Activated effector memory CD4-positive, alpha-beta T cell treated with Interleukin-2 at 50 U/mL for 16 hours (primary cell): ENCODE results near the gene TRMT2A.

ENCODE experiments used
- DNase-seq: peaks from one replicate; pipeline ENCODE4 v3.0.0-alpha.2; 2020

Gene TRMT2A

DNA sequence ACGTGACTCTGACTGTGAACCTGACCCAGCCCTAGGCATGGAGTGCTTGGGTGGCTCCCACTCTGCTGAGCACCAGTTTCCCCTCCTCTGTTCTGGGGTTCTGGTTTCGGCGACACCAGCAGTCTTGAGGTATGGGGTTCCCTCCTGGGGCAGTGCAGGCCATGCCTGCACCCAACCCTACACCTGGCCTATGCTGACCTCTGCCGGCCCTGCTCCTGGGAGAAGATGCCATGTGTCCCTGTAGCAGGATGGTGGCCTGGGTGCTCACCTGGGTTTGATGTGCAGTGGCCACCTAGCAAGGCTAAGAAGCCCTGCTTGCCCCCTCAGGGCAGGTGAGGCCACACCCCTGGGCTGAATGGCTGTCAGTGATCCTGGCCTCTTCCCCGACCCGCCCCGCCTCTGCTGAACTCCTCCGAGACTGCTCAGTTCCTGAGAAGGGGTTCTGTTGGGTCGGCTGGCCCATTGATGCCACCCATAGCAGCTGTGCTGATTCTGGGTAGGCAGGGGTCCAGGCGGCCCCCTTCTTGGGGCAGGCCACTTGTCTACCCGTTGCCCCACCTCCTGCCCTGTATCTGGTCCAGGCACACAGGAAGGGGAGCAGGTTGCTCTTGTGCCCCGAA lies 17.0 kb upstream of the TRMT2A start:
- DNase-seq: no peak

DNA sequence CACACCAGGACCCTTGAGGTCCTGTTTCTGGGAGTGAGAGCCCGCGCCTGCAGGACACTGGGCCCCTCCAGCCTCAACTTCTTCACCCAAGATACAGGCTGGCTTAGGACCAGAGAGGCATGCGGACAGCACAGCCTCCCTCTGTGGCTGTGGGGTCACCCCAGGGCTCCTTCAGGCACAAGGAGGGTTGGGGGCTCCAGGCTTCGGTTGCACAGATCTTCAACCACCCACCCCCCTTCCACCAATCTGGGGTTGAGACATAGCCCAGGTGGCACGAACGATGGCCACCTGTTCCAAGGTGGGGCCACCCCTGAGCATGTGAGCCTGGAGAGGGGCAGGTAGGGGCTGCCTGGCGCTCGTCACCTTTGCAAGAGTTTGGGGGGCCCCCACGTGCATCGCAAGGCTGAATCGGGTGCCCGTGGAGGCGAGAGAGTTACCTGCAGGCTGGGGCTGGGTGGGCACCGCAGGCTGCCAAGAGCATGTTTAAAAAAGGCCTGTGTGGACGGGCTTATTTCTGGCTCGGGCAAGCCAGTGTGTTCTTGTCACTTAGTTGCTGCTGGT lies 15.7 kb upstream of the TRMT2A start:
- DNase-seq: no peak

DNA sequence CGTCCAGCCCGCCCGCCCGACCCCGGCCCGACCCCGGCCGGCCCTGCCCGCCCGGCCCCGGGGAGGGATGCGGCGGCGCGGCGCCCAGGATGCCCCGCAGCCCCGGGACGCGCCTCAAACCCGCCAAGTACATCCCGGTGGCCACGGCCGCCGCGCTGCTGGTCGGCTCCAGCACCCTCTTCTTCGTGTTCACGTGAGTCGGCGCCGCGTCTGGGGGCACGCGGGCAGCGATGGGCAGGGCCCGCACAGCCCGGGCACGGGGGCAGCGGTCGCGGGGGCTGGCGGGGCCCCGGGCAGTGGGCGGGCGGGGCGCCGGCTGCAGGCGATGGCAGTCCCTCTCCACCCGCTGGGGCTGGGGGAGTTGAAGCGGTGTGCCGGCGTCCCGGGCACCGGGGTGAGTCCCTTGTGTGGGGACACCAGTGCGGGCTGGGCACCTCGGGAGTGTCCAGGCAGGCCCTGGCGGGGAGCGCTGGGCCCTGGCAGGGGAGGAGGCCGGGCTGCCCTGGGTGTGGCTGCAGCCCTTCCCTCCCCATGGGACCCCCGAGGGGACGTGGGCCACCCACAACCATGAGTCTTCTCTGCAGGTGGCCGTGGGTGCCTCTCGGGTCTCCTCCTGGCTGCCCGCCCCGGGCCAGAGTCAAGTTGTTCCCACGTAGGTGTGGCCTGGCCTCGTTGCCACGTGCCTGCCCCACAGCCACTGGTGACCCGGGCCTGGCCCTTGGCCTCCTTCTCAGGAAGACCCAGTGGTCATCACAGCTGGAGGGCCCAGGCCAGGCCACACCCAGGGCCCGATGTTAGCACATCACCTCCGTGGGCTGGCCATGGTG lies 15.0 kb upstream of the TRMT2A start:
- peak; percentile 14 for DNase-seq

DNA sequence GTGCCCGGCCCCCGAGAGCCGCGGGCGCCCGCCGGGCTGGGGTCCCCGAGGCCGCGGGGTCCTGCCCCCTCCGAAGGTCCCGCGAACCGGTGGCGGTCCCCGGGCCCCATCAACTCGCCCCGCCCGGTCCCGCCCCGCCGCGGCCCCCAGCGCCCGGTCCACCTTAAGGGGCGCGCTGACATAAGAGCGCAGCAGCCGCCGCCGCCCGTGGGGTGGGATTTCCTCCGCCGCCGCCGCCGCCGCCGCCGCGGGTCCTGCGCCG lies 14.5 kb upstream of the TRMT2A start, which contains the start of gene ZDHHC8:
TSS of gene ZDHHC8 (plus strand) at position 208 of the 262 bp plus-strand sequence. CDS start 144 bp downstream, outside the sequence.
- peak; percentile 22 for DNase-seq

DNA sequence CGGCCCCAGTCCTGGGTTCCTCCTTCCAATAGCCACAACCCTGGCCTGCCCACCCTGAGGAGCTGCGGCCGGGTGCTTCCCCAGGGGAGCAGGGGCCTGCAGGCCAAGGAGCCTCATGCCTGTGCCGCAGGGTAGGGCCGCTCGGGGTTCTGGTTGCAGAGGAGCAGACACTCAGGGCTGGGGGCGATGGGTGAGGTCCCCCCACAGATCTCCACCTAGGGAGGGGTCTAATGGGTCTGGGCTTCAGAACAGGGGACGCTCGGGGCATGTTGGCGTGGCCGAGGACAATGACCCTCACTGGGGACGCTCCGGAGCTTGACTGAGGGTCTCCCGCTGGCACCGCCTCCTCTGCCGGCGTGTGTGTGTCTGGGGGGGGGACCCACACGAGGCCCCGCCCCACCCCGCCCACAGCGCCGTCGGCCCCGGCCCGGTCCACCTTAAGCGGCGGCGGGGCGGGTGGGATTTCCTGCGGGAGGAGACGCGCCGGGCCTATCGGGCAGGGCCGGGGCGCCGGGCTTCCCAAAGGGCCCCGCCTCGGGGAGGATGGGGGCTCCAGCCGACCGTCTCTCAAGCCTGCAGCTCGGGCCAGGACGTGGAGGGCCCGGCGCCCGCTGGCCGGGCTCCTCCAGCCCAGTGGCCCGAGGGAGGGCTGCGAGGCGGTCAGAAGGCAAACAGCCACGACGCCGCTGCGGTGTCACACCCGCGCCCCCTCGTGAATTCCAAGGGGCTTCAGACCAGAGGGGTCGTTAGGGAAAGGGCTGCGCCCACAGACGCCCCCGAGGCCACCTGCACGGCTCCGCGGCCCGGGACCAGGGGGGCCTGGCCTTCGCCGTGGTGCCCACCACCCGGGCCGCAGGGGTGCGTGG lies 13.9 kb upstream of the TRMT2A start:
- peak; percentile 73 for DNase-seq

DNA sequence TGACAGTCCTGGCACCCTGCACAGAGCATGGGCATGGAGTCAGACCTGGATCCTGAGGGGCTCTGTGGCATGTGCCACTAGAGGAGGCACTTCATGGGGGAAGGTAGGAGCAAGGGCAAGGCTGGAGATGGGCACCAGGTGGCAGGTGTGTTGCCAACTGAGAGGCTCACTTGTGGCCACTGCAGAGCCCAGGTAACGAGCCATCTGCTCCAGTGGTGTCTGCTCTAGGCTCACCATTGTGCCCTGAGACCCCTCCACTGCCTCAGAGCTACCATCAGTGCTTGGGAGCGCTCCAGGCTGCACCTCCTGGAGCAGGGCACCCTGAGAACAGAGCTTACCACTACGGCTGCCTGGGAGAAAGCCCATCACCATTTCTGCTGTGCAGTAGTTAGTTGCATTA lies 13.3 kb upstream of the TRMT2A start:
- DNase-seq: no peak

DNA sequence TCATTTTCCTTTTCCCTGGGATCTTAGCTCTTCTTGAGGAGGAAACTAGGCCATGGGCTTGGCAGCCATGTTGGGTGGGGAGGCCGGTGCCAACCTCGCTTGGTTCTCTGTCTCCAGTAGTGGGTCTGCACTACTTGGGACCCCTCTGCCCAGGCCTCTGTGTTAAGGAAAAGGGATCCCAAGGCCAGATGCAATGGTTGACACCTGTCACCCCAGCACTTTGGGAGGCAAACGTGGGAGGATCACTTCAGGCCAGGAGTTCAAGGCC lies 12.7 kb upstream of the TRMT2A start:
- DNase-seq: no peak

DNA sequence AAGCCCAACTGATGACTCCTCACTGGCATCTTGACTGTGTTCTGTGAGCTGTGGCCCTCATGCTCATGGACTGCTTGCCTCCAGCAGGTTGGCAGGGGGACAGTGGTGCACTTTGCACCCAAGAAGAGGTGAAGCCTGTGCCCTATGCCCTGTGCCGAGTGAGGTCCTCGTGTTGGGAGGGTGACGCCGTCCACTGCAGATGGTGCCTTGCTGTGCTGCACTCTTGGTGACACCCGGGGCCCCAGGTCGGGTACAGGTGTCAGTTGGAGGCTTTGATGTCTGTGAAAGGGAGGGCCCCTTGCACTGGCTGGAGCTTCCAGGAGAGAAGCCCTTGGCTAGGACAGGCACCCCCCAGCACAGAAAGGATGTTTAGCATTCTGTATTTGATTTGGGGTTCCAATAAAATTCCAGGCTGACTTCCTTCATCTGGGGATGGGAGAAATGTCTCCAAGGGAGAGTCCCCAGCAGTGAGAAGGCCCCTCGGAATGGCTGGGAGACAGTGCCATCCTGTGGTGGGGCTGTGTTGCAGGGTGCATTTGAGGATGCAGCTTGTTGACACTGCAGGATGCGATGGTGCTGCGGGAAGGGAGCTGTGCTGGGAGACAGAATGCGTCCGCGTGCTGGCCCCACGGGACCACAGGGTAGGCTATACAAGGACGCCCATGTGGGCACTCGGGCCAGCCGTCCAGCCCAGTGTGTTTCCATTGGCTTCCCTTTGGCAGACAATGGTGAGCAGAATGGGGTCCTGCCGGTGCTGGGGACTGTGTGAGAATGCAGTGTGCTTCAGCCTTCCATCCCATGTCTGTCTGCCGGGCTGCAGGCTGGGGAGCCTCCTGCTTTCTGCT lies 12.1 kb upstream of the TRMT2A start:
- peak; percentile 46 for DNase-seq

DNA sequence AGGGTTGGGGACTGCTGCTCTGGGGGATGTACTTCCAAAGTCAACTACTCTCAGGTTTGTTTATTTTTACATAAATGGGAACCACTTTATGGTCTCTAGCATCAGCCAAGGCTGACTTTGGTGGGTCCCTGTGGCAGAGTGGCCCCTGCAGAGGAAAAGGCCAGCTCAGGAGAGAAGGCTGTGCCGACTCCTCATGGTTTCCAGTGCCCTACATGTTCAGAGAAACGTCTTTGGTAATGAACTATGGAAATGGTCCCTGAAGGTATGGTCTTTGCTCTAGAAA lies 11.5 kb upstream of the TRMT2A start:
- DNase-seq: no peak

DNA sequence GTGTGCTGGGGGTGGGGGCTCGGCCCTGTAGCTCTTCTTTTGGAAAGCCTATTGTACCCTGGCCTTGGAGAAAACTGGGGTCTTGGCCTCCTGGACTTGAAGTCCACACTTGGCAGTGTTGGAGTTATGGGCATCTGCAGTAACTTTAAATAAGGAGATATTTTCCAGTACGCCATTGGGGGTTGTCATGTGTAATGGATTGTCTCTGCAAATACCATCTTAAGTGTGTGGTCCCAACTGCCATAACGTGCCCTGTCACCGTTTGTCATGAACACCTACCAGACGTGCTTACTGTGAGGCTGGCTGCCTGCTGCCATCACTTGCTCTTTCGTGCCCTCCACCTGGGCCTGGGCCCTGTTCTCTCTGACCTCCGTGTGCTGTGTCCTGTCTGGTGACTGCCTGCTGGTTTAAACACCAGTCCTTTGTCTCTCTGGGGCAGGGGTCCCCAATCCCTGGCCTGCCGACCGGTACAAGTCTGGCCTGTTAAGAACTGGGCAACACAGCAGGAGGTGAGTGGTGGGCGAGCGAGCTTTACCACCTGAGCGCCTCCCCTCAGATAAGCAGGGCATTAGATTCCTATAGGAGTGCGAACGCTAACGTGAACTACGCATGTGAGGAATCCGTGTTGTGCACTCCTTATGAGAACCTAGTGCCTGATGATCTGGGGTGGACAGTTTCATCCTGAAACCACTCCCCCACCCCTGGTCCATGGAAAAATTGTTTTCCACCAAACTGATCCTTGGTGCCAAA lies 11.0 kb upstream of the TRMT2A start:
- no peak for DNase-seq

DNA sequence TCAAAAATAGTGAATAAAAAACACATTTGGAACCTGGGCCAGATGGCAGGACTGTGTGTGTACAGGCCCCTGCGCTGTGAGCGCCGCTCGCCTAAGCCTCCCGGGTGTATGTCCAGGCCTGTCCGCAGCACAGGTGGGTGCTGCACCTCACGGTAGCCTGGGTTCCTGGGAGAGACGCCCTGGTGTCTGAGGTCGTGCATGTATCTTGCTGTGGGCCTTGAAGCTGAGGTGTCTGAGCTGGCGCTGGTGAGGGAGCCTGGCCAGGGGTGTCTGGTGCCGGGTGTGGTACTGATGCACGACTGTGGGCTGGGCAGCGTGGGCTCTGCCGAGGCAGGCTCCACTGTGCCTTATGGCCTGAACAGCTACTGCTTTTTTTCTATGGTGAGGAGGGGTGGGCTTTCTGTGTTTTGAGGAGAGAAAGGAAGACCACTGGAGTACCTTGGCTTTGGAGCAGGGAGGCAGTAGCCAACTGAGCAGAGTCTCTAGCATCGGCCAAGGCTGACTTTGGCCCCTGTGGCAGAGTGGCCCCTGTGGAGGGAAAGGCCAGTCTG lies 10.4 kb upstream of the TRMT2A start:
- no peak for DNase-seq

DNA sequence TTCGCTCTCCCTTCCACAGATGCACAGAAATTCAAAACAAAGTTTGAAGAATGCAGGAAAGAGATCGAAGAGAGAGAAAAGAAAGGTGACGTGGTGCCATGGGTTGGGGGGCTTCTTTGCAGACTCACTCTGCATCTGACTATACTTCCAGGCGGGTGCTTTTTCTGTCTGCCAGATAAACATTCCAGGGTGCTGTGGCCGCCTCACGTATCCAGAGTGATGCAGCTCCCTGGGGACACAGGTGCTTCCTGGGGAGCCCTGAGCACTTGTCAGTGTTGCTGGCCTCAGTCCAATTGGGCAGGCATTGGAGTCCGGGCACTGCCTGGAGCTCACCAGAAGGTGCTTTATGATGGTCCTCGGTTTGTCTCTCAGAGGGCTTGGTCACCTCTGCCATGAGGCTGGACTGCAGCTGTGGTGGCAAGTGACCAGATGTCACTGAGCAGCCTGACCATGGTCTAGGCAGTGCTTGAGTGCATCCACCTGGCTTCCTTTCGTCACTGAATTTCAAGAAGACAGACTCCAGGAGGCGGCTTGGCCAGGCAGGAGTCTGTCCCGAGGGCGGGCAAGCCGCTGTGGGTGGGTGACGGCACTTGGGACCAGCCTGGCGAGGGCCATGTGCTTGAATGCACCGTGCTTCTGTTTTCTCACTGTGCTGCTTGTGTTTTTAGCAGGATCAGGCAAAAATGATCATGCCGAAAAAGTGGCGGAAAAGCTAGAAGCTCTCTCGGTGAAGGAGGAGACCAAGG lies 9.4 kb upstream of the TRMT2A start:
- DNase-seq: no peak

DNA sequence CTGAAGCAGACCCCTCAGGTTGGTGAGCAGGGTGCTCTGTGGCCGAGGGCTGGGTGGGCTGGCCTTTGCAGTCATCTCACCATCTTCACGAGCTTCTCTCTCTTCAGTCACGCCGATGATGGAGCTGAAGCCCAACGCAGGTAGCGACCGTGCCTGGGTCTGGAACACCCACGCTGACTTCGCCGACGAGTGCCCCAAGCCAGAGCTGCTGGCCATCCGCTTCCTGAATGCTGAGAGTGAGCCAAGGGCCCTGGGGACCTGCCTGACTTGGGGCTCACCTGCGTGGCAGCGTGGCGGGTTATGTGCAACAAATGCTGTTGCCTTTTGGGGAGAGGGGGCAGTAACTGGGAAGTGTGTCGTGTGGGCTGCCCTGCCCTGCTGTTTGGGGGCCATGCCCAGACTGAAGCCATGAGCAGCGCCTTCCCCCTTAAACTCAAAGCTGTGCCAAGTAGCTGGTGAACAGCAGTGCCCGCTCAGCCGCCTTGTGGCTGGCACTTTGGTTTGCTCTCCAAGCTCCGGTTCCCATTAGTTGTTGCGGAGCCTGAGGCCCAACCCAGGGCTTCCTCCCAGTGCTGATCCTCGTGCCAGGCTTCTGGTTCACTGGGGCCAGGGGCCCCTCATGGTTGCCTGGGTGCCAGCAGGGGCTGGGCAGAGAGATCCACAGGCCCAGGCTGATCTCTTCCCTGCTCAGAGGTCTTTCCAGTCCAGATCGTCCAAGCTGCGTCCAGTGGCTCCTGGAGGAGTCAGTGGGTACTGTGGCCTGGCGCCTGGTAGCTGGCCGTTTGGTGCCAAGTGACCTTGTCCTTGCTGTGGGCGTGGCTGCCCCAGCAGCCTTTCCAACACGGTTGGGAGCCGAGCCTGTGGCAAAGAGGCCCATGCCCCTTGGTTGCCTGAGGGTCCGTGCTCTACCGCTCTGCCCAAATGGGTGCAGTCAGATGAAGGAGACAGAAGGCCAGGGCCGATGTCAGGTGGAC lies 8.5 kb upstream of the TRMT2A start:
- DNase-seq: no peak

DNA sequence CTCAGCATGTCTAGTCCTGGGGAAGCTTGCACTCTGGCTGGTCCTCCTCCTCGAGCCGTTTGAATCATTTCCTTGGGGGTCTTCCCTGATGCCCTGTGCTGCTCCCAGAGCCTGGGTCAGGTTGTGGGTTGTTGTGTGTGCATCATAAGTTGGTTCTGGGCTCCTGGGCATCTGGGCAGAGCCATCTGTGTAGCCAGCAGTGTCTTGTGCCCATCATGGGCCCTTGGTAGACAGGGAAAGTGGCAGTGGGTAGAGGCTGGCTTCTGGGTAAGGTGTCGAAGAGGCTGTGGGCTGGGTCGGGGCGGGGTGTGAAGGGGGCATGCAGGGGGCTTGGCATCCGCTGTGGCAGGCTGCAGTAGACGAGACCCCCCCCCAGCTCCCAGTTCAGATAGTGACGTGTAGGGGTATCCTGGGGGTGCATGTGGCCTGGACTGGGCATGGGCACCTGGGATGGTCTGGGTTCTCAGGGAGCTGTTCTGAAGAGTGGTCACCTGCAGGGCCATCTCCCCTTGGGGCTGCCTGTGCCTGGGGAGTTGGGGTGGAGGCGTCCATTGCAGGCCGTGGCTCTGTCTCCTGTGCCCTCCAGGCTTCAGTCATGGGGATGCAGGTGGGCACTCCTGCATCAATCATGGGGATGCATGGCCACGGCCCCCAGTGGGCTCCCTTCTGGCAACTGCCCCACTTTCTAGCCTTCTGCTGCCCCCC lies 7.2 kb upstream of the TRMT2A start:
- no peak for DNase-seq

DNA sequence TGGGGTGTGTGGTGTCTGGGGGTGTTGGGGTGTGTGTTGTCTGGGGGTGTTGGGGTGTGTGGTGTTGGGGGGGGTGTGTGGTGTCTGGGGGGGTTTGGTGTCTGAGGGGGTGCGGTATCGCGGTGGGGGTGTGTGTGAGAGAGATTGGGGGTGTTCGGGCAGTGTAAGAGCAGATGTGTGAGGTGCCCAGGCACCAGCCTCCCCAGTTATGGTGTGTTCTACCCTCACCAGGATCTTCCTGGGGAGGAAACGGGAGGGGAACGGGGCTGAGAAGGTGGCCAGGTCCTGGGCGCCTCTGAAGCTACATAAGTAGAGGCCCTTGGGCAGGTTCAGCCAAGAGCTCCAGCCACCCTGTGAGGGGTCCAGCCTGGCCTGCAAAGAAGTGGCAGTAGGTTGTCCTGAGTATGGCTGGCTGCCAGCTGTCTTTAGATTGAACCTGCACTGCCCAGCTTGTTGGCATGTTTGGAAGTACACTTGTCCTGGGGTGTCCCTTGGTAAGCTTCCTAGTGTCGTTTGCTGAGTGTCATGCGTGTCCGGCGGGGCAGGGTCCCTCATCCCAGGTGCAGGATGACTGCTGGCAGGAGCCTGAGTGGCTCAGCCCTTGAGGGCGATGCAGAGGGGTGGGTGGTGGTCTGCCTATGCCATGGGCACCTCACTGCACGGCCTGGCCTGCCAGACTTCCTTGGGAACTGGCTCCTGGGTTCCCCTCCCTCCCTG lies 6.5 kb upstream of the TRMT2A start:
- no peak for DNase-seq

DNA sequence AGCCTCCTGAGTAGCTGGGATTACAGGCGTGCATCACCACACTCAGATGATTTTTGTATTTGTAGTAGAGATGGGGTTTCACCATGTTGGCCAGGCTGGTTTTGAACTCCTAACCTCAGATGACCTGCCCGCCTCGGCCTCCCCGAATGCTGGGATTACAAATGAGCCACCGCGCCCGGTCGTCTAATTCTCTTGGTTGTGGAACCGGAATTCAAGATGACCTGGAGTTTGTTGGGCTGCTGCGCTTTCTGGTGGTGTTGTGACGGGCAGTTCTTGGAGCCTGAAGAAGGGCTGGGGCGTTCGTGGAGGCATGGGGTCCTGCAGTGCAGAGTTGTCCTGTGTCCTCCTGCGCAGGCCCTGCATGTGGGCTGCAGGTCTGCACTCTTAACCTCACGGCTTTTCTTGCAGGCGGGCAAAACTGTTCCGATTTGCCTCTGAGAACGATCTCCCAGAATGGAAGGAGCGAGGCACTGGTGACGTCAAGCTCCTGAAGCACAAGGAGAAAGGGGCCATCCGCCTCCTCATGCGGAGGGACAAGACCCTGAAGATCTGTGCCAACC lies 4.9 kb upstream of the TRMT2A start:
- DNase-seq: no peak

DNA sequence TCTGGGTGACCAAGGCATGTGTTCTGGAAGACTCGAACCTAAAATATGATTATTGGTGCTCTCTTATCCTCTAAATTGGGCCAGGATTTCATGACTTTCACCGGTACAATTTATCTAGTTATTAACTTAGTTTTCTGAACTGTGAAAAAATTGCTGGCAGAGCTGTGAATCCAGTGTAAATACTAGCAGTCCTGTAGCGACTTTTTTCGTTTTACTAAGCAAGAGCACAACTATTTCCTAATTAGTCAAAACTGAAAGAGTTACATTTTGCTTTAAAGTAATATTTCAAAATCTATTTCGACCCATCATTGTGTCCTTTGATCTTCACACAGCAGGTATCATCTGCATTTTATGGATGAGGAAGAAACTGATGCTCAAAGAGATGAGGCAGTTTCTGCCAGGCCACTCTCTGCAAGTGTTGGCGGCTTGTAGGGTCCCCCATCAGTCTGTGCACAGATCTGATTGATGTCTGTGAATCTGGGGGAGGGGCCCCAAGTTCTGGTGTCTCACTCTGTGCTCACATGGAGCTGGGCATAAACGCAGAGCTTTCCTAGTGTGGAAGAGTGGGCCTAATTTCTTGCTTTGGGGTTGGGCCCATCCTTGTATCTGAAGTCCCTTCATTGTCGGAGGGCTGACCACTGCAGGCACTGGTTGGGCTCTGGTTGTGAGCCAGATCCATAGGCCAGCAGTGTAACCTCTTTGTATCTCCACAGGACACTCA lies 1.4 kb upstream of the TRMT2A start:
- DNase-seq: no peak
